HEK293 (cell line): Measurements from ENCODE around the gene CYP4F12.

Source experiments
- ZNF510 ChIP-seq: fragments of 450-650 bp; formaldehyde crosslinking; IDR thresholded peaks from 2 replicates; pipeline ENCODE4 v1.5.1; 2018; ENCODE audit warnings: mild to moderate bottlenecking, missing genetic modification characterization, missing biosample characterization; ENCODE audit not compliant: insufficient replicate concordance
- ZNF521 ChIP-seq: fragments of 450-650 bp; formaldehyde crosslinking; IDR thresholded peaks from 2 replicates; pipeline ENCODE4 v1.5.1; 2017; ENCODE audit warnings: missing biosample characterization, mild to moderate bottlenecking, missing genetic modification characterization
- TF ChIP-seq, protein P1 (sequence below): fragments of 450-650 bp; formaldehyde crosslinking; optimal IDR thresholded peaks from 2 replicates; pipeline ENCODE3; 2016; ENCODE audit warnings: missing biosample characterization, mild to moderate bottlenecking, missing genetic modification characterization
- TF ChIP-seq, protein P2 (sequence below): fragments of 450-650 bp; formaldehyde crosslinking; IDR thresholded peaks from 2 replicates; pipeline ENCODE4 v1.5.1; 2016; ENCODE audit warnings: missing biosample characterization, missing genetic modification characterization

DNA sequence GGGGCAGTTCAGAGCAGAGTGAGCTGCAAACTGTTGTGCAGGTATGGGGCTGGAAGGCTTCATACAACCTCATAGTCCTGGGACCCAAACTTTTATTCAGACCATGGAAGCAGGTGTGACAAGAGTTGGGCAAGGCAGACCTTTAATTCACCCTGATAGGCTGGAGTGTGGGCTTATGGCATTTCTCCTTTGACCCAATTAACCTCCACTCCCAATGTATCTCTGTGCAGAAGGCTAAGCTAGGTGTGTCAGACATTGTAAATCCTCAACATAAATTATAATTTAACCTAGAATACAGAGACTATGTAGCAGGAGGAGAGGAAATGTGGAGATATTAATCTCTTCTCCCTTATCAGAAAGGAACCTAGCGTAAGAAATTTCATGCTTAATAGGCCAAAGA is 42.8 kb downstream of the CYP4F12 start:
- TF ChIP-seq ZNF521 (no peak), ZNF510 (tag by site-specific recombination) (no peak)
- TF ChIP-seq, protein P1, sequence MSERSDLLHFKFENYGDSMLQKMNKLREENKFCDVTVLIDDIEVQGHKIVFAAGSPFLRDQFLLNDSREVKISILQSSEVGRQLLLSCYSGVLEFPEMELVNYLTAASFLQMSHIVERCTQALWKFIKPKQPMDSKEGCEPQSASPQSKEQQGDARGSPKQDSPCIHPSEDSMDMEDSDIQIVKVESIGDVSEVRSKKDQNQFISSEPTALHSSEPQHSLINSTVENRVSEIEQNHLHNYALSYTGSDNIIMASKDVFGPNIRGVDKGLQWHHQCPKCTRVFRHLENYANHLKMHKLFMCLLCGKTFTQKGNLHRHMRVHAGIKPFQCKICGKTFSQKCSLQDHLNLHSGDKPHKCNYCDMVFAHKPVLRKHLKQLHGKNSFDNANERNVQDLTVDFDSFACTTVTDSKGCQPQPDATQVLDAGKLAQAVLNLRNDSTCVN (tag by site-specific recombination), result no peak
- TF ChIP-seq, protein P2, sequence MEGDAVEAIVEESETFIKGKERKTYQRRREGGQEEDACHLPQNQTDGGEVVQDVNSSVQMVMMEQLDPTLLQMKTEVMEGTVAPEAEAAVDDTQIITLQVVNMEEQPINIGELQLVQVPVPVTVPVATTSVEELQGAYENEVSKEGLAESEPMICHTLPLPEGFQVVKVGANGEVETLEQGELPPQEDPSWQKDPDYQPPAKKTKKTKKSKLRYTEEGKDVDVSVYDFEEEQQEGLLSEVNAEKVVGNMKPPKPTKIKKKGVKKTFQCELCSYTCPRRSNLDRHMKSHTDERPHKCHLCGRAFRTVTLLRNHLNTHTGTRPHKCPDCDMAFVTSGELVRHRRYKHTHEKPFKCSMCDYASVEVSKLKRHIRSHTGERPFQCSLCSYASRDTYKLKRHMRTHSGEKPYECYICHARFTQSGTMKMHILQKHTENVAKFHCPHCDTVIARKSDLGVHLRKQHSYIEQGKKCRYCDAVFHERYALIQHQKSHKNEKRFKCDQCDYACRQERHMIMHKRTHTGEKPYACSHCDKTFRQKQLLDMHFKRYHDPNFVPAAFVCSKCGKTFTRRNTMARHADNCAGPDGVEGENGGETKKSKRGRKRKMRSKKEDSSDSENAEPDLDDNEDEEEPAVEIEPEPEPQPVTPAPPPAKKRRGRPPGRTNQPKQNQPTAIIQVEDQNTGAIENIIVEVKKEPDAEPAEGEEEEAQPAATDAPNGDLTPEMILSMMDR, result no peak
